Measurements from ENCODE around the gene YIPF2.

Gene YIPF2

GRCh38 chr19:10922638-10923014 lies 5.8 kb downstream of the YIPF2 start:
- Histone ChIP-seq H3K9me3 (ENCODE audit: low read length) (no peaks in the 10 kb centered on the region), H3K4me2 (ENCODE audit: low read length) (no peak overlapping the region), H3K27ac (ENCODE audit: low read depth, low read length, poor library complexity, severe bottlenecking) (no peak overlapping the region), H3K9ac (ENCODE audit: low read length) (no peak overlapping the region), H3F3A (ENCODE audit: insufficient read depth, low read length) (no peaks in the 10 kb centered on the region), H3K79me2 (ENCODE audit: insufficient read depth, low read length) (no peaks in the 10 kb centered on the region), H2AFZ (ENCODE audit: low read length) (no peak overlapping the region), H3K27me3 (ENCODE audit: insufficient read depth, low read length) (no peaks in the 10 kb centered on the region), H3K36me3 (ENCODE audit: insufficient read depth, low read length) (peaks cover 56% of the 10 kb centered on the region; the same call in 1 of the 2 replicates), H4K20me1 (ENCODE audit: insufficient read depth, low read length) (no peaks in the 10 kb centered on the region), H3K4me3 (ENCODE audit: low read depth, low read length, poor library complexity, severe bottlenecking) (no peak overlapping the region), H3K4me1 (ENCODE audit: insufficient read depth, low read length, severe bottlenecking) (peaks cover 6% of the 10 kb centered on the region), H3K9me2 (ENCODE audit: low read depth, low read length) (no peaks in the 10 kb centered on the region)
- TF ChIP-seq EZH2 (IDR thresholded peaks at IDR 0.05; ENCODE audit: borderline replicate concordance, low read length), result no peak
- TF ChIP-seq, protein P1, sequence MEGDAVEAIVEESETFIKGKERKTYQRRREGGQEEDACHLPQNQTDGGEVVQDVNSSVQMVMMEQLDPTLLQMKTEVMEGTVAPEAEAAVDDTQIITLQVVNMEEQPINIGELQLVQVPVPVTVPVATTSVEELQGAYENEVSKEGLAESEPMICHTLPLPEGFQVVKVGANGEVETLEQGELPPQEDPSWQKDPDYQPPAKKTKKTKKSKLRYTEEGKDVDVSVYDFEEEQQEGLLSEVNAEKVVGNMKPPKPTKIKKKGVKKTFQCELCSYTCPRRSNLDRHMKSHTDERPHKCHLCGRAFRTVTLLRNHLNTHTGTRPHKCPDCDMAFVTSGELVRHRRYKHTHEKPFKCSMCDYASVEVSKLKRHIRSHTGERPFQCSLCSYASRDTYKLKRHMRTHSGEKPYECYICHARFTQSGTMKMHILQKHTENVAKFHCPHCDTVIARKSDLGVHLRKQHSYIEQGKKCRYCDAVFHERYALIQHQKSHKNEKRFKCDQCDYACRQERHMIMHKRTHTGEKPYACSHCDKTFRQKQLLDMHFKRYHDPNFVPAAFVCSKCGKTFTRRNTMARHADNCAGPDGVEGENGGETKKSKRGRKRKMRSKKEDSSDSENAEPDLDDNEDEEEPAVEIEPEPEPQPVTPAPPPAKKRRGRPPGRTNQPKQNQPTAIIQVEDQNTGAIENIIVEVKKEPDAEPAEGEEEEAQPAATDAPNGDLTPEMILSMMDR (IDR thresholded peaks at IDR 0.05; ENCODE audit: low read length), result no peak

GRCh38 chr19:10921910-10922637 lies 6.4 kb downstream of the YIPF2 start:
- TF ChIP-seq EZH2 (IDR thresholded peaks at IDR 0.05; ENCODE audit: borderline replicate concordance, low read length), result no peak
- TF ChIP-seq, protein P1 (IDR thresholded peaks at IDR 0.05; ENCODE audit: low read length), result no peak
- peaks cover 56% of the 10 kb centered on the region; the same call in 1 of the 2 replicates for H3K36me3 ChIP-seq (ENCODE audit: insufficient read depth, low read length)
- no peaks in the 10 kb centered on the region for H4K20me1 ChIP-seq (ENCODE audit: insufficient read depth, low read length)
- H3F3A ChIP-seq (ENCODE audit: insufficient read depth, low read length), result no peaks in the 10 kb centered on the region
- no peak overlapping the region for H3K27ac ChIP-seq (ENCODE audit: low read depth, low read length, poor library complexity, severe bottlenecking)
- no peak overlapping the region for H3K4me2 ChIP-seq (ENCODE audit: low read length)
- no peak overlapping the region for H2AFZ ChIP-seq (ENCODE audit: low read length)
- no peaks in the 10 kb centered on the region for H3K9me2 ChIP-seq (ENCODE audit: low read depth, low read length)
- H3K79me2 ChIP-seq (ENCODE audit: insufficient read depth, low read length), result no peaks in the 10 kb centered on the region
- H3K4me1 ChIP-seq (ENCODE audit: insufficient read depth, low read length, severe bottlenecking), result peaks cover under 1% of the 10 kb centered on the region
- H3K27me3 ChIP-seq (ENCODE audit: insufficient read depth, low read length), result no peaks in the 10 kb centered on the region
- no peaks in the 10 kb centered on the region for H3K9me3 ChIP-seq (ENCODE audit: low read length)
- no peak overlapping the region for H3K4me3 ChIP-seq (ENCODE audit: low read depth, low read length, poor library complexity, severe bottlenecking)
- H3K9ac ChIP-seq (ENCODE audit: low read length), result no peak overlapping the region

GRCh38 chr19:10921199-10921909 lies 7.1 kb downstream of the YIPF2 start:
- TF ChIP-seq, protein P1 (IDR thresholded peaks at IDR 0.05; ENCODE audit: low read length), result no peak
- no peak for TF ChIP-seq EZH2 (IDR thresholded peaks at IDR 0.05; ENCODE audit: borderline replicate concordance, low read length)
- H2AFZ ChIP-seq (ENCODE audit: low read length), result no peak overlapping the region
- H4K20me1 ChIP-seq (ENCODE audit: insufficient read depth, low read length), result no peaks in the 10 kb centered on the region
- H3K9ac ChIP-seq (ENCODE audit: low read length), result no peak overlapping the region
- no peaks in the 10 kb centered on the region for H3K79me2 ChIP-seq (ENCODE audit: insufficient read depth, low read length)
- no peaks in the 10 kb centered on the region for H3K4me1 ChIP-seq (ENCODE audit: insufficient read depth, low read length, severe bottlenecking)
- H3K4me2 ChIP-seq (ENCODE audit: low read length), result no peak overlapping the region
- H3K36me3 ChIP-seq (ENCODE audit: insufficient read depth, low read length), result peaks cover 61% of the 10 kb centered on the region
- H3K9me3 ChIP-seq (ENCODE audit: low read length), result no peaks in the 10 kb centered on the region
- no peak overlapping the region for H3K27ac ChIP-seq (ENCODE audit: low read depth, low read length, poor library complexity, severe bottlenecking)
- no peaks in the 10 kb centered on the region for H3F3A ChIP-seq (ENCODE audit: insufficient read depth, low read length)
- H3K9me2 ChIP-seq (ENCODE audit: low read depth, low read length), result no peaks in the 10 kb centered on the region
- H3K27me3 ChIP-seq (ENCODE audit: insufficient read depth, low read length), result no peaks in the 10 kb centered on the region
- H3K4me3 ChIP-seq (ENCODE audit: low read depth, low read length, poor library complexity, severe bottlenecking), result no peak overlapping the region
